Sciatic nerve (tissue), 2 donors: ENCODE results near the gene GC. TPM values are rescaled to one million over a fixed set of nuclear protein-coding genes. Genes with fewer than 3 reads are reported as not detected.

Experiments used
- ATAC-seq: fragments of 200-7000 bp; cut with Tn5 transposase; one replicate; pipeline ENCODE4 v1.9.1; 2020; ENCODE audit warnings: mild to moderate bottlenecking, moderate library complexity
- DNase-seq: peaks from one replicate; pipeline ENCODE4 v3.0.0-alpha.2; 2020; ENCODE audit warnings: low spot score
- intact Hi-C: fragments of 100-400 bp; cut with DNase I; formaldehyde crosslinking; loops from one replicate; pipeline ENCODE4 v1.14.2; 2022
- total RNA-seq: library from RNA; stranded (reverse); fragmentation: NEBNext Ultra II Directional; extraction: Animal tissue kit (Norgen Biotek cat#: 25700); gene quantifications from one replicate; pipeline ENCODE4 v1.2.1, GENCODE V29; 2021
- donor health status: DM: no; HTN: no; CAD: no.
- donor health status: DM: no; HTN: no; CAD: no.

GC gene
- total RNA-seq, 1 donor from 2014 or later = not detected

GRCh38 chr4:71692963-71693362, 90.9 kb downstream of the GC start:
- intact Hi-C loops = no loop called here
- ATAC-seq = no peak
- DNase-seq = no peak

GRCh38 chr4:71692198-71692597, 91.7 kb downstream of the GC start:
- no peak for ATAC-seq
- intact Hi-C loops = no loop called here
- DNase-seq = no peak

Other genes starting within 250 kb of the GC start
- gene NPFFR2, start 247.9 kb upstream of the GC start, total RNA-seq = not detected